HUES6 (cell line): ENCODE results near the gene FBXO33.

Experiments
- H3K27ac ChIP-seq: 2 replicates; pipeline ENCODE4 v1.7.0; 2013; ENCODE audit warnings: low read depth, mild to moderate bottlenecking, low read length, inconsistent platforms
- H3K27me3 ChIP-seq: 2 replicates; pipeline ENCODE4 v1.6.1; 2013; ENCODE audit warnings: low read length; ENCODE audit not compliant: control insufficient read depth, insufficient read depth
- H3K36me3 ChIP-seq: 2 replicates; pipeline ENCODE4 v1.6.1; 2013; ENCODE audit warnings: low read length; ENCODE audit not compliant: control insufficient read depth, insufficient read depth
- H3K4me1 ChIP-seq: 2 replicates; pipeline ENCODE4 v1.6.1; 2013; ENCODE audit warnings: low read length; ENCODE audit not compliant: control insufficient read depth, insufficient read depth
- H3K4me3 ChIP-seq: 2 replicates; pipeline ENCODE4 v1.5.1; 2013; ENCODE audit warnings: low read depth, low read length
- H3K9ac ChIP-seq: one replicate; pipeline ENCODE4 v1.6.1; 2013; ENCODE audit warnings: mild to moderate bottlenecking, low read length
- H3K9me3 ChIP-seq: 2 replicates; pipeline ENCODE4 v1.6.1; 2013; ENCODE audit warnings: low read depth, low read length; ENCODE audit not compliant: control insufficient read depth, insufficient read depth

Gene FBXO33

DNA sequence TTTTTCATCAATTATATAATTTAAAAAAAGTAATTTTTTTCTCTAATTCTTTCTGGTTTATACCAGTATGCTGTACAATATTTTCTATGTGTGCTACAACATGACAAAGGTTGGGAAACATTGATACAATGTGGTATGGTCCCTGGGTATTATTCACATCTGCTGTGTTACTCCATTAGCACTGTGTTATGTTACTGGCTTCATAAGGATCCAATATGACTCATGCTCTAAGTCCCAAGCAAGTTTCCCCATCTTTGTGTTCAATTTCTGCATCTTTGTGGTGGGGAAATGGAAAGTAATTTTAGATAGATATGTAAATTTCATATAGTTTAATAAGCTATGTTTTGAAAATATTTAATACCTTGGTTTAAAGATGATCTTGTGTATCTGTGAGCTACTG, 35.8 kb downstream of the FBXO33 start:
- Histone ChIP-seq H3K4me1 (no peaks in the 10 kb centered on the region), H3K9me3 (no peaks in the 10 kb centered on the region), H3K9ac (no peak overlapping the region), H3K36me3 (peaks cover 16% of the 10 kb centered on the region), H3K27me3 (no peaks in the 10 kb centered on the region), H3K27ac (no peak overlapping the region), H3K4me3 (no peak overlapping the region)

DNA sequence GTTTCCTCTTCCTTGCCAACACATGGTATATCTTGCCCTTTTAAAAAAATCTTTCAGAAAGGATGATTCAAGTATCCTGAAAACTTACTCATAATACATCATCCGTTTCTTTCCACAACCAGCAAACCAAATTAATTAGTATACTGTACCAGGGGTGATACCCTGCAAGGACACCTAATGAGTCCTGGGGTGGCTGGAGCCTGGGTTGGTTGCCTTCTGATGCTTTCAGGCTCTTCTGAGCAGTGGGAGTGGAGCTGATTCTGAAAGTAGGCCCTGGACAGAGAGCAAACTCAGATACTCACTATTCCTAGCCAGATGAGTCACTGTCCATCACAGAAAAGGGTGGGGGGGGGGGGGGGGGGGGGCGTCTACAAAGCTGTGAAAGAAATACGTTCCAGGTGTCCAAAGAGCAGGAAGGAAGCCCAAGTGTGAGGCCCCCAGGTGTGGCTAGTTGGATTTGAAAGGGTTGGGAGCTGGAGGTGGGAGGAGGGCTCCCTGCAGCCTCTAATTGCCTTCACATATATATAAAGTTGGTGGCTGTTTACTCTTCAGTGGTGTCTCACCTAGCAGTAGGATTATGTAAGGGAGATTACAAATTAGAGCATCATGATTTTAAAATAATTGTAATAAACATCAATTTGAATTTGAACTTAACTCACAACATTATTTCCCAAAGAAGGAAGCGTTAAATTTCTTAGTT, 36.5 kb downstream of the FBXO33 start:
- Histone ChIP-seq H3K4me3 (no peak overlapping the region), H3K27me3 (no peaks in the 10 kb centered on the region), H3K9me3 (no peaks in the 10 kb centered on the region), H3K9ac (no peak overlapping the region), H3K27ac (no peak overlapping the region), H3K4me1 (no peaks in the 10 kb centered on the region), H3K36me3 (peaks cover 11% of the 10 kb centered on the region)

DNA sequence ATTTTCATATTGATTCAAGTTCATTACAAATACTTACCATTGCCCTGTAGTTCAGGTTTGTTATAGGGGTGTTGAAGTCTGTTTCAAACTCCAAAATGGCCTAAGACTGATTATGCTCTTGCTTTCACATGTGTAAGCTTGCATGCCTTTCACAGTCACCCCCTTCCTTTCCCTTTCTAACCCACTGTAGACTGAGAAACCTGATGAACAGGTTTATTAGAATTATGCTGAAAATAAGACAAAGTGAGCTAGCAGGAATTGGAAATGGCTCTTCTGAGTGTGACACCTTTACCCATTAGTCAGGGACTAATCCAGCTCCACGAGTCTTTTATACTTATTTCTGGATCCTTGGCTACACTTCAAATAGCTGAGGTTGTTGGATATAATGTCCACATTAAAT, 38.9 kb downstream of the FBXO33 start:
- Histone ChIP-seq H3K36me3 (peaks cover 8% of the 10 kb centered on the region; the same call in 1 of the 2 replicates), H3K9ac (no peak overlapping the region), H3K27ac (no peak overlapping the region), H3K4me1 (no peaks in the 10 kb centered on the region), H3K4me3 (no peak overlapping the region), H3K9me3 (no peaks in the 10 kb centered on the region), H3K27me3 (no peaks in the 10 kb centered on the region)

DNA sequence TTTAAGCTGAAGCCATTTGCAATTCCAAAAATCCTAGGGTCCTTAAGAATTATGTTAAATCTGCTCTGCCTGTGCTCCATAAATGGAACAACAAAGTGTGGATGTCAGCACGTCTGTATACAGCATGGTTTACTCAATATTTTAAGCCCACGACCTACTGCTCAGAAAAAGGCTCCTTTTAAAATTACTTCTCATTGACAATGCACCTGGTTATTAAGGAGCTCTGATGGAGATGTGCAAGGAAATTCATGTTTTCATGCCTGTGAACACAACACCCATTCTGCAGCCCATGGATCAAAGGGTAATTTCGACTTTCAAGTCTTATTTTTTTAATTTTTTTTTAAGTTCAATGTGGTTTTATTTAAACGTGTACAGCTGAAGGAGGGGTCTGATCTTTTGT, 48.1 kb downstream of the FBXO33 start:
- Histone ChIP-seq H3K9me3 (no peaks in the 10 kb centered on the region), H3K9ac (no peak overlapping the region), H3K27ac (no peak overlapping the region), H3K27me3 (no peaks in the 10 kb centered on the region), H3K36me3 (no peaks in the 10 kb centered on the region), H3K4me1 (no peaks in the 10 kb centered on the region), H3K4me3 (no peak overlapping the region)

DNA sequence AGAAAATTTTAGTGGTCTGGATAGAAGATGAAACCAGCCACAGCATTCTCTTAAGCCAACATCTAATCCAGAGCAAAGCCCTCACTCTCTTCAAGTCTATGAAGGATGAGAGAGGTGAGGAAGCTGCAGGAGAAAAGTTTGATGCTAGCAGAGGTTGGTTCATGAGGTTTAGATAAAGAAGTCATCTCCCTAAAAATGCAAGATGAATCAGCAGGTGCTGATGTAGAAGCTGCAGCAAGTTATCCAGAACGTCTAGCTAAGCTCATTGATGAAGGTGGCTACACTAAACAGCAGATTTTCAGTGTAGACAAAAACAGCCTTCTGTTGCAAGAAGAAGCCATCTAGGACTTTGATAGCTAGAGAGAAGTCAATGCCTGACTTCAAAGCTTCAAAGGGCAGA, 48.5 kb downstream of the FBXO33 start:
- no peak overlapping the region for H3K4me3 ChIP-seq
- no peaks in the 10 kb centered on the region for H3K4me1 ChIP-seq
- no peaks in the 10 kb centered on the region for H3K27me3 ChIP-seq
- H3K9ac ChIP-seq = no peak overlapping the region
- H3K36me3 ChIP-seq = no peaks in the 10 kb centered on the region
- H3K27ac ChIP-seq = no peak overlapping the region
- H3K9me3 ChIP-seq = no peaks in the 10 kb centered on the region

DNA sequence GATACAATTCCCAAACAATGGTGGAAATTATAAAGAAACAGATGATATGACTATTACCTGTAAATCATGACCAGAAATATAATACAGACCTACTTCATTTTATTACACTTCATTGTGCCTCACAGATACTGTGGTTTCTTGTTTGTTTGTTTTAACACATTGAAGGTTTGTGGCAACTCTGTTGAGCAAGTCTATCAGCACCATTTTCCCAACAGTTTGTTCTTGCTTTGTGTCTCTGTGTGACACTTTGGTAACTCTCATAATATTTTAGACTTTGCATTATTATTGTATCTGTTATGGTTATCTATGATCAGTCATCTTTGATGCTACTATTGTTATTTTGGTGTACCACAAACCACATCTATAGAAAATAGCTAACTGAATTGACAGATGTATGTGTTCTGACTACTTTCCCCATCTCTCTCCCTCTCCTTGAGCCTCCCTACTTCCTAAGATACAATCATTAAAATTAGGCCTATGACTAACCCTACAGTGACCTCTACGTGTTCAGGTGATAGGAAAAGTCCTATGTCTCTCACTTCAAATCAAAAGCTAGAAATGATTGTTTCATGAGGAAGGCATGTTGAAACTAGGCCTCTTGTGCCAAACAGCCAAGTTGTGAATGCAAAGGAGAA, 49.1 kb downstream of the FBXO33 start:
- no peaks in the 10 kb centered on the region for H3K36me3 ChIP-seq
- no peaks in the 10 kb centered on the region for H3K27me3 ChIP-seq
- no peak overlapping the region for H3K27ac ChIP-seq
- H3K4me1 ChIP-seq = no peaks in the 10 kb centered on the region
- no peaks in the 10 kb centered on the region for H3K9me3 ChIP-seq
- H3K9ac ChIP-seq = no peak overlapping the region
- H3K4me3 ChIP-seq = no peak overlapping the region

DNA sequence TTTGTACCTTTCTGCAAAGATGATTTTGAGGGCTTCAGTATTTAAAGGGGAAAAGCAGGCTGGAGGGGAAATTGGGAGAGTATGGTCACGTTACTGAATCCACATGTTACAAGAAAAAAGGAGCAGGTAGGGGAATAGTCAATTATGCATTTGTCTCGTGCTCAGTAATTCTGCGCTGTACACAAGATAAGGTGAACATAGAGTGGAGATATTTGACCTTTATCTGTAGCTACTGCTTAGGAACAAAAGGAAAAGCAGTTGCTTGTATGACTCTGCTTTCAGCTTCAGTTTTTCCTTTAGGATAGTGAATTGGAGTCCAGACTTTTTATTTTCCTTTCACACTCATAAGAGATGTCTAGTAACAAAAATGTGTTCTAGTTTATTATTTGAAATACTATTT, 49.8 kb downstream of the FBXO33 start:
- no peaks in the 10 kb centered on the region for H3K27me3 ChIP-seq
- no peaks in the 10 kb centered on the region for H3K4me1 ChIP-seq
- H3K9ac ChIP-seq = no peak overlapping the region
- no peak overlapping the region for H3K27ac ChIP-seq
- H3K9me3 ChIP-seq = no peaks in the 10 kb centered on the region
- no peak overlapping the region for H3K4me3 ChIP-seq
- H3K36me3 ChIP-seq = no peaks in the 10 kb centered on the region

DNA sequence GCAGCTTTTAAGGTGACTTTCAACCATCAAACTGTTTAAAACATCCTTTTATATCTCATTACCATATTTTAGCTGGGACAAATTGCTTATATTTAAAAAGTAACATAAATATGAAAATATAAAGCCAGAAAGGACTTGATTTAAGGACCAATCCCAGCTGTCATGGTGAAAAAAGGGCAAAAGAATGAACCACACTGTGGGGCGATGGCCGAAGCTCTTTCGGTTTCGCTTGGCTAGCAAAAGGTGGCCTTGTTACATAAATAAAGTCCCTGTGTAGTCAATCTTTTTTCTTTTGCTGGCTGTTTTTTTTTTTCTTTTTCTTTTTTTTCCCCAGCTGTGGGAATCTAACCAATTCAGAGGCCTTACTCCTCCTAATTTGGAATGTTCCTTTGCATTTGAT, 50.9 kb downstream of the FBXO33 start:
- no peak overlapping the region for H3K4me3 ChIP-seq

DNA sequence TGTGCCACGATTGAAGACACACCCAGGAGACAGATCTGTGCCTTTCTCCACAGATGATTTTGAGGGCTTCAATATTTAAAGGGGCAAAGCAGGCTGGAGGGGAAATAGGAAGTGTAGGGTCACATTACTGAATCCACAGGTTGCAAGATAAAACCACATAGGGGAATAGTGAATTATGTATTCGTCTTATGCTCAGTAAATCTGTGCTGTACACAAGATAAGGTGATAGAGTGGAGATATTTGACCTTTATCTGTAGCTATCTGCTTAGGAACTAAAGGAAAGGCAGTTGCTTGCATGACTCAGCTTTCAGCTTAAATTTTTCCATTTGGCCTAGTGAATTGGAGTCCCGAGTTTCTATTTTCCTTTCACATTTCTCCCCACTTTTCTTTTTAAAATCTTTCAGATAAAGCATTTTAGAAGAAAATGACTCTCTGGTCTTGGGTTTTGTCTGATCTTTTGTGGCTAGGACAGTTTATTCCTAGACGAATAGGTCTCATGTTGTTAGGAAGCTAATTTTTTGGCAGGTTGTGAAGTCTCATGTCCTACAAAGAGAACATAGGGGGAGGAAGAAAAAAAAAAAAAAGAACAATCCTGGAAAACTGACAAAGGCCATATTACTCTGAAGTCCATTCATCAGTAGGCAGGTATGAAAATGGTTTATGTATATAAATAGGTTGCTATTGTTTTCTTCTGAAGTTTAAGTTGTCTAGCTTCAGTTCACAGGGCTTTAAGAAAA, 55.4 kb downstream of the FBXO33 start:
- Histone ChIP-seq H3K4me1 (peaks cover 7% of the 10 kb centered on the region), H3K9ac (peak overlapping the region; percentile 53), H3K27ac (peak overlapping the region; percentile 69), H3K4me3 (no peak overlapping the region), H3K27me3 (no peaks in the 10 kb centered on the region), H3K9me3 (no peaks in the 10 kb centered on the region), H3K36me3 (no peaks in the 10 kb centered on the region)

More for the DNA sequence above, 50.9 kb downstream of the FBXO33 start:
- Histone ChIP-seq H3K27me3 (no peaks in the 10 kb centered on the region), H3K27ac (no peak overlapping the region), H3K9ac (no peak overlapping the region), H3K4me1 (peaks cover 6% of the 10 kb centered on the region), H3K36me3 (no peaks in the 10 kb centered on the region), H3K9me3 (no peaks in the 10 kb centered on the region)

DNA sequence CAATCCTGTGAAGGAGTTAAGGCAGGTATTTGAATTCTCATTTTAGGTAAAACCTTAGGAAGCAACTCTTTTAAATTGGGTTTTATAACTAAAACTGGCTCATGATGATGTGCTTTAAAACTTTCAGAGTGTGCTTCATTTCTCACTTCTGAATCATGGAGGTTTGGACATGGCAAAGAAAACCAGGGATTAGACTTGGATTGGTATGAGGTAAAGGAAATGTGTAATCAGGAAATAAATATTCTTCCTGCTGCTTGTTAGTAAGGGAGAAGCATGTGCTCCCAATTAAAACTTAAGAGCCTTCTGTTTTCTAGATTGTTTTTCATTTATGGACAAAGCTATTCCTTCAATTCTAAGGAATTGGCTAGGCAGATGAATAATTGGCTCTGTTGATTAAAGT, 57.4 kb downstream of the FBXO33 start:
- Histone ChIP-seq H3K9ac (no peak overlapping the region), H3K27ac (no peak overlapping the region), H3K4me3 (no peak overlapping the region), H3K36me3 (no peaks in the 10 kb centered on the region), H3K4me1 (peaks cover 7% of the 10 kb centered on the region), H3K27me3 (no peaks in the 10 kb centered on the region), H3K9me3 (no peaks in the 10 kb centered on the region)

DNA sequence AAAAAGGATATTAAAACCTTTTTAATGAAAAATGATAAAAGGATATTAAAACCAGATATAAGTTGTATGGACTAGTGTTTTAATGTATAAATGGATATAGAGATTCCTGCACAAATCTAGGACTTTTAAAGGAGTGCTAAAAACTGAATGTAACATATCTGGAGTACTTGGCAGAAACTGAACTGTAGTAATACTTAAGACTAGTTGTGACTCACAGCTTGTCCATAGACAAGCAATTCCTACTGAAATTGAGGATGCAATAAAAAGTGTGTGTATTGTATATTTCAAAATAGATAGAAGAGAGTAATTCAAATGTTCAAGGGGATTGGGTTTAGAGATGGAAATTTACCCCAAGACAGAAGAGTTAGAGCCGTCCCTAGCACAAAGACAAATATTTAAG, 59.6 kb downstream of the FBXO33 start:
- H3K36me3 ChIP-seq = no peaks in the 10 kb centered on the region
- no peaks in the 10 kb centered on the region for H3K27me3 ChIP-seq
- H3K27ac ChIP-seq = no peak overlapping the region
- no peak overlapping the region for H3K9ac ChIP-seq
- no peak overlapping the region for H3K4me3 ChIP-seq
- no peaks in the 10 kb centered on the region for H3K9me3 ChIP-seq
- H3K4me1 ChIP-seq = peaks cover 17% of the 10 kb centered on the region
